Measurements from ENCODE around the gene HIPK1.

HIPK1 gene

GRCh38 chr1:113980110-113980509 is 51.0 kb downstream of the HIPK1 start:
- no peak overlapping the region for H3K4me3 ChIP-seq (ENCODE audit: insufficient read depth, low read depth, low read length)
- 71 to 78% methylated on average over 10 of the region's 10 CpGs for WGBS, 2 experiments
- no peaks in the 10 kb centered on the region for H3K9me3 ChIP-seq (ENCODE audit: control insufficient read depth, low read length)
- H3K27ac ChIP-seq (ENCODE audit: insufficient read depth, low read depth, low read length, poor library complexity, severe bottlenecking), result no peak overlapping the region
- no peaks in the 10 kb centered on the region for H3K27me3 ChIP-seq (ENCODE audit: control insufficient read depth, insufficient read depth, low read length, poor library complexity, severe bottlenecking)
- H3K4me1 ChIP-seq (ENCODE audit: control insufficient read depth, insufficient read depth, low read length), result peaks cover 63% of the 10 kb centered on the region
- H3K36me3 ChIP-seq (ENCODE audit: control insufficient read depth, insufficient read depth, low read length), result no peaks in the 10 kb centered on the region

- 74 to 76% methylated on average over 17 to 18 of the region's 18 CpGs for WGBS, 2 experiments
- no peak overlapping the region for H3K27ac ChIP-seq (ENCODE audit: insufficient read depth, low read depth, low read length, poor library complexity, severe bottlenecking)
- peaks cover 41% of the 10 kb centered on the region for H3K4me1 ChIP-seq (ENCODE audit: control insufficient read depth, insufficient read depth, low read length)
Observed at GRCh38 chr1:113981962-113982931, 53.1 kb downstream of the HIPK1 start.

GRCh38 chr1:113982949-113983348 is 53.8 kb downstream of the HIPK1 start:
- WGBS, 2 experiments, result 77 to 86% methylated on average over 5 of the region's 5 CpGs
- no peak overlapping the region for H3K4me3 ChIP-seq (ENCODE audit: insufficient read depth, low read depth, low read length)
- no peaks in the 10 kb centered on the region for H3K27me3 ChIP-seq (ENCODE audit: control insufficient read depth, insufficient read depth, low read length, poor library complexity, severe bottlenecking)
- H3K4me1 ChIP-seq (ENCODE audit: control insufficient read depth, insufficient read depth, low read length), result peaks cover 37% of the 10 kb centered on the region
- no peaks in the 10 kb centered on the region for H3K9me3 ChIP-seq (ENCODE audit: control insufficient read depth, low read length)
- H3K36me3 ChIP-seq (ENCODE audit: control insufficient read depth, insufficient read depth, low read length), result no peaks in the 10 kb centered on the region
- no peak overlapping the region for H3K27ac ChIP-seq (ENCODE audit: insufficient read depth, low read depth, low read length, poor library complexity, severe bottlenecking)

More at GRCh38 chr1:113981962-113982931, 53.1 kb downstream of the HIPK1 start:
- Histone ChIP-seq H3K27me3 (ENCODE audit: control insufficient read depth, insufficient read depth, low read length, poor library complexity, severe bottlenecking) (no peaks in the 10 kb centered on the region), H3K4me3 (ENCODE audit: insufficient read depth, low read depth, low read length) (no peak overlapping the region), H3K36me3 (ENCODE audit: control insufficient read depth, insufficient read depth, low read length) (no peaks in the 10 kb centered on the region), H3K9me3 (ENCODE audit: control insufficient read depth, low read length) (no peaks in the 10 kb centered on the region)

- H3K4me3 ChIP-seq (ENCODE audit: insufficient read depth, low read depth, low read length), result no peak overlapping the region
- no peaks in the 10 kb centered on the region for H3K9me3 ChIP-seq (ENCODE audit: control insufficient read depth, low read length)
- no peaks in the 10 kb centered on the region for H3K27me3 ChIP-seq (ENCODE audit: control insufficient read depth, insufficient read depth, low read length, poor library complexity, severe bottlenecking)
- WGBS, 2 experiments, result 85 to 86% methylated on average over 8 of the region's 8 CpGs
- H3K27ac ChIP-seq (ENCODE audit: insufficient read depth, low read depth, low read length, poor library complexity, severe bottlenecking), result no peak overlapping the region
- H3K36me3 ChIP-seq (ENCODE audit: control insufficient read depth, insufficient read depth, low read length), result no peaks in the 10 kb centered on the region
- peaks cover 34% of the 10 kb centered on the region for H3K4me1 ChIP-seq (ENCODE audit: control insufficient read depth, insufficient read depth, low read length)
Observed at GRCh38 chr1:113983391-113983790, 54.3 kb downstream of the HIPK1 start.

- H3K27me3 ChIP-seq (ENCODE audit: control insufficient read depth, insufficient read depth, low read length, poor library complexity, severe bottlenecking), result no peaks in the 10 kb centered on the region
- H3K4me3 ChIP-seq (ENCODE audit: insufficient read depth, low read depth, low read length), result no peak overlapping the region
- no peaks in the 10 kb centered on the region for H3K36me3 ChIP-seq (ENCODE audit: control insufficient read depth, insufficient read depth, low read length)
- H3K4me1 ChIP-seq (ENCODE audit: control insufficient read depth, insufficient read depth, low read length), result peaks cover 29% of the 10 kb centered on the region
- no peaks in the 10 kb centered on the region for H3K9me3 ChIP-seq (ENCODE audit: control insufficient read depth, low read length)
- H3K27ac ChIP-seq (ENCODE audit: insufficient read depth, low read depth, low read length, poor library complexity, severe bottlenecking), result no peak overlapping the region
- 94 to 95% methylated on average over 7 of the region's 7 CpGs for WGBS, 2 experiments
Observed at GRCh38 chr1:113983826-113984225, 54.7 kb downstream of the HIPK1 start.

- 67 to 73% methylated on average over 4 of the region's 4 CpGs for WGBS, 2 experiments
Observed at GRCh38 chr1:113984710-113985109, 55.6 kb downstream of the HIPK1 start.

GRCh38 chr1:113986802-113987201 is 57.7 kb downstream of the HIPK1 start:
- Histone ChIP-seq H3K9me3 (ENCODE audit: control insufficient read depth, low read length) (no peaks in the 10 kb centered on the region), H3K27me3 (ENCODE audit: control insufficient read depth, insufficient read depth, low read length, poor library complexity, severe bottlenecking) (no peaks in the 10 kb centered on the region), H3K27ac (ENCODE audit: insufficient read depth, low read depth, low read length, poor library complexity, severe bottlenecking) (no peak overlapping the region), H3K4me3 (ENCODE audit: insufficient read depth, low read depth, low read length) (no peak overlapping the region), H3K36me3 (ENCODE audit: control insufficient read depth, insufficient read depth, low read length) (no peaks in the 10 kb centered on the region), H3K4me1 (ENCODE audit: control insufficient read depth, insufficient read depth, low read length) (peaks cover 16% of the 10 kb centered on the region)
- 72 to 79% methylated on average over 6 of the region's 6 CpGs for WGBS, 2 experiments

More at GRCh38 chr1:113984710-113985109, 55.6 kb downstream of the HIPK1 start:
- Histone ChIP-seq H3K27ac (ENCODE audit: insufficient read depth, low read depth, low read length, poor library complexity, severe bottlenecking) (no peak overlapping the region), H3K4me3 (ENCODE audit: insufficient read depth, low read depth, low read length) (no peak overlapping the region), H3K27me3 (ENCODE audit: control insufficient read depth, insufficient read depth, low read length, poor library complexity, severe bottlenecking) (no peaks in the 10 kb centered on the region), H3K9me3 (ENCODE audit: control insufficient read depth, low read length) (no peaks in the 10 kb centered on the region), H3K36me3 (ENCODE audit: control insufficient read depth, insufficient read depth, low read length) (no peaks in the 10 kb centered on the region), H3K4me1 (ENCODE audit: control insufficient read depth, insufficient read depth, low read length) (peaks cover 25% of the 10 kb centered on the region)

GRCh38 chr1:113987259-113987658 is 58.1 kb downstream of the HIPK1 start:
- Histone ChIP-seq H3K4me3 (ENCODE audit: insufficient read depth, low read depth, low read length) (no peak overlapping the region), H3K4me1 (ENCODE audit: control insufficient read depth, insufficient read depth, low read length) (peaks cover 11% of the 10 kb centered on the region), H3K27me3 (ENCODE audit: control insufficient read depth, insufficient read depth, low read length, poor library complexity, severe bottlenecking) (no peaks in the 10 kb centered on the region), H3K9me3 (ENCODE audit: control insufficient read depth, low read length) (no peaks in the 10 kb centered on the region), H3K36me3 (ENCODE audit: control insufficient read depth, insufficient read depth, low read length) (no peaks in the 10 kb centered on the region), H3K27ac (ENCODE audit: insufficient read depth, low read depth, low read length, poor library complexity, severe bottlenecking) (no peak overlapping the region)
- WGBS, 2 experiments, result 96 to 98% methylated on average over 5 of the region's 5 CpGs

GRCh38 chr1:113990530-113990929 is 61.4 kb downstream of the HIPK1 start:
- WGBS, 2 experiments, result 83 to 86% methylated on average over 2 of the region's 2 CpGs
- Histone ChIP-seq H3K27me3 (ENCODE audit: control insufficient read depth, insufficient read depth, low read length, poor library complexity, severe bottlenecking) (no peaks in the 10 kb centered on the region), H3K9me3 (ENCODE audit: control insufficient read depth, low read length) (no peaks in the 10 kb centered on the region), H3K27ac (ENCODE audit: insufficient read depth, low read depth, low read length, poor library complexity, severe bottlenecking) (no peak overlapping the region), H3K4me3 (ENCODE audit: insufficient read depth, low read depth, low read length) (no peak overlapping the region), H3K36me3 (ENCODE audit: control insufficient read depth, insufficient read depth, low read length) (no peaks in the 10 kb centered on the region), H3K4me1 (ENCODE audit: control insufficient read depth, insufficient read depth, low read length) (no peaks in the 10 kb centered on the region)

- no peaks in the 10 kb centered on the region for H3K36me3 ChIP-seq (ENCODE audit: control insufficient read depth, insufficient read depth, low read length)
- H3K27me3 ChIP-seq (ENCODE audit: control insufficient read depth, insufficient read depth, low read length, poor library complexity, severe bottlenecking), result no peaks in the 10 kb centered on the region
- H3K27ac ChIP-seq (ENCODE audit: insufficient read depth, low read depth, low read length, poor library complexity, severe bottlenecking), result no peak overlapping the region
- 86 to 97% methylated on average over 4 of the region's 4 CpGs for WGBS, 2 experiments
- H3K9me3 ChIP-seq (ENCODE audit: control insufficient read depth, low read length), result no peaks in the 10 kb centered on the region
- no peak overlapping the region for H3K4me3 ChIP-seq (ENCODE audit: insufficient read depth, low read depth, low read length)
- H3K4me1 ChIP-seq (ENCODE audit: control insufficient read depth, insufficient read depth, low read length), result no peaks in the 10 kb centered on the region
Observed at GRCh38 chr1:113990961-113991360, 61.8 kb downstream of the HIPK1 start.

All from ectodermal cell (in vitro differentiated cells).